H1 (cell line): ENCODE data around the gene CHST12. TPM values are rescaled to one million over a fixed set of nuclear protein-coding genes. Genes with fewer than 3 reads are reported as not detected.

ENCODE experiments used
- CTCF ChIA-PET: fragments of 300-600 bp; sonication (Branson Sonifier 250); formaldehyde crosslinking; loops from one replicate; lab custom pipeline; 2021; ENCODE audit not compliant: partially characterized antibody; lab: Charles Lee
- POLR2A ChIA-PET: fragments of 300-600 bp; sonication (Branson Sonifier 250); formaldehyde crosslinking; loops from one replicate; lab custom pipeline; 2021; ENCODE audit warnings: inconsistent platforms; ENCODE audit not compliant: partially characterized antibody; lab: Charles Lee
- DNase-seq, 2 experiments: peaks; one replicate each; pipeline versions ENCODE4 v3.0.0 to v3.0.0-alpha.2; 2010 to 2022; ENCODE audit warnings: low spot score in 2 of 2, low read depth in 1 of 2, mixed read lengths in 1 of 2
- FAIRE-seq: peaks from 2 replicates; lab custom pipeline; 2011; peaks lifted over from hg19 to GRCh38; lab: Jason Lieb, UNC
- H2AFZ ChIP-seq: 2 replicates; pipeline ENCODE4 v1.8.1; 2012; ENCODE audit warnings: low read length, inconsistent platforms
- H2AK5ac ChIP-seq: 2 replicates; pipeline ENCODE4 v1.6.1; 2013; ENCODE audit warnings: low read depth, low read length
- H2BK120ac ChIP-seq: replicated peaks from 2 replicates; pipeline ENCODE3; 2013; ENCODE audit warnings: low read depth, low read length, inconsistent platforms
- H2BK12ac ChIP-seq: 2 replicates; pipeline ENCODE4 v1.6.1; 2013; ENCODE audit warnings: low read depth, low read length
- H2BK15ac ChIP-seq: 2 replicates; pipeline ENCODE4 v1.6.1; 2013; ENCODE audit warnings: low read length
- H2BK20ac ChIP-seq: 2 replicates; pipeline ENCODE4 v1.6.1; 2013; ENCODE audit warnings: low read length
- H2BK5ac ChIP-seq: 2 replicates; pipeline ENCODE4 v1.6.1; 2013; ENCODE audit warnings: low read depth, low read length
- H3K14ac ChIP-seq: 2 replicates; pipeline ENCODE4 v1.6.1; 2013; ENCODE audit warnings: inconsistent platforms; ENCODE audit not compliant: insufficient read length
- H3K18ac ChIP-seq: 2 replicates; pipeline ENCODE4 v1.6.1; 2013; ENCODE audit warnings: low read length; ENCODE audit errors: extremely low read depth
- H3K23ac ChIP-seq: 2 replicates; pipeline ENCODE4 v1.6.1; 2013; ENCODE audit warnings: inconsistent platforms; ENCODE audit not compliant: insufficient read length
- H3K23me2 ChIP-seq: 2 replicates; pipeline ENCODE4 v1.6.1; 2013; ENCODE audit warnings: low read depth, low read length
- H3K27ac ChIP-seq: 2 replicates; pipeline ENCODE4 v1.6.1; 2011; ENCODE audit warnings: low read depth, low read length, inconsistent platforms
- H3K27me3 ChIP-seq, 4 experiments: replicated peaks in 1 of 4; 1 replicate in 1 of 4; 2 replicates in 3 of 4; pipeline versions ENCODE4 v1.6.1 to v1.8.1; 2011 to 2013; ENCODE audit warnings: low read length in 3 of 4, mild to moderate bottlenecking in 3 of 4, inconsistent platforms in 2 of 4, mixed read lengths in 2 of 4, moderate library complexity in 1 of 4; ENCODE audit not compliant: control insufficient read depth in 3 of 4, insufficient read depth in 3 of 4; ENCODE audit errors: extremely low read depth in 1 of 4
- H3K36me3 ChIP-seq, 4 experiments: 2 replicates each; pipeline versions ENCODE4 v1.6.1 to v1.8.1; 2011 to 2013; ENCODE audit warnings: mild to moderate bottlenecking in 4 of 4, low read length in 3 of 4, moderate library complexity in 2 of 4, control low read depth in 1 of 4, inconsistent platforms in 1 of 4; ENCODE audit not compliant: insufficient read depth in 4 of 4, control insufficient read depth in 2 of 4
- H3K4ac ChIP-seq: replicated peaks from 2 replicates; pipeline ENCODE3; 2013; ENCODE audit warnings: low read length, low read depth, mixed read lengths, inconsistent platforms; ENCODE audit not compliant: insufficient read length
- H3K4me1 ChIP-seq, 4 experiments: replicated peaks in 1 of 4; 1 replicate in 1 of 4; 2 replicates in 3 of 4; pipeline versions ENCODE4 v1.6.1 to v1.8.1; 2011 to 2013; ENCODE audit warnings: low read length in 3 of 4, inconsistent platforms in 2 of 4, mixed read lengths in 1 of 4; ENCODE audit not compliant: insufficient read depth in 4 of 4, control insufficient read depth in 3 of 4
- H3K4me2 ChIP-seq, 2 experiments: 2 replicates each; pipeline versions ENCODE4 v1.6.1 to v1.8.1; 2011 to 2013; ENCODE audit warnings: low read depth in 2 of 2, low read length in 2 of 2, control low read depth in 1 of 2, inconsistent platforms in 1 of 2, mild to moderate bottlenecking in 1 of 2; ENCODE audit not compliant: insufficient read depth in 1 of 2
- H3K4me3 ChIP-seq, 4 experiments: fragments of 200-600, 300-600 bp in 1 of 4; sonication (generic), shearing (Covaris generic), sonication (Bioruptor Twin) in 1 of 4; 2 replicates each; pipeline versions ENCODE4 v1.5.1 to v1.8.1; 2011 to 2016; ENCODE audit warnings: low read length in 4 of 4, low read depth in 3 of 4, control low read depth in 2 of 4, inconsistent platforms in 2 of 4, mild to moderate bottlenecking in 2 of 4, mixed read lengths in 1 of 4, moderate library complexity in 1 of 4; ENCODE audit not compliant: insufficient read depth in 2 of 4; ENCODE audit errors: extremely low read depth in 1 of 4
- H3K56ac ChIP-seq: replicated peaks from 2 replicates; pipeline ENCODE3; 2013; ENCODE audit warnings: low read depth, mild to moderate bottlenecking, mixed read lengths, low read length, inconsistent platforms; ENCODE audit not compliant: insufficient read length
- H3K79me1 ChIP-seq: 2 replicates; pipeline ENCODE4 v1.6.1; 2013; ENCODE audit warnings: low read depth, low read length, control low read depth
- H3K79me2 ChIP-seq, 2 experiments: 2 replicates each; pipeline versions ENCODE4 v1.6.1 to v1.8.1; 2012 to 2013; ENCODE audit warnings: low read length in 2 of 2, mild to moderate bottlenecking in 2 of 2, inconsistent platforms in 1 of 2; ENCODE audit not compliant: insufficient read depth in 2 of 2, control insufficient read depth in 1 of 2
- H3K9ac ChIP-seq, 4 experiments: replicated peaks in 1 of 4; 1 replicate in 1 of 4; 2 replicates in 3 of 4; pipeline versions ENCODE4 v1.6.1 to v1.8.1; 2011 to 2013; ENCODE audit warnings: low read depth in 3 of 4, low read length in 3 of 4, control low read depth in 2 of 4, mild to moderate bottlenecking in 2 of 4, moderate library complexity in 2 of 4, inconsistent platforms in 1 of 4; ENCODE audit errors: extremely low read depth in 1 of 4
- H3K9me3 ChIP-seq, 2 experiments: 2 replicates each; pipeline versions ENCODE4 v1.6.1 to v1.8.1; 2012 to 2013; ENCODE audit warnings: mild to moderate bottlenecking in 2 of 2, moderate library complexity in 2 of 2, control low read depth in 1 of 2, inconsistent platforms in 1 of 2, low read depth in 1 of 2, low read length in 1 of 2, mixed read lengths in 1 of 2; ENCODE audit not compliant: insufficient read depth in 2 of 2
- H4K20me1 ChIP-seq, 2 experiments: replicated peaks in 1 of 2; 2 replicates each; pipeline versions ENCODE3 to v1.8.1; 2011 to 2013; ENCODE audit warnings: inconsistent platforms in 2 of 2, low read length in 2 of 2, mild to moderate bottlenecking in 1 of 2; ENCODE audit not compliant: insufficient read depth in 2 of 2, control insufficient read depth in 1 of 2
- H4K5ac ChIP-seq: 2 replicates; pipeline ENCODE4 v1.6.1; 2013; ENCODE audit warnings: low read length, low read depth, mixed read lengths, inconsistent platforms; ENCODE audit not compliant: insufficient read length
- H4K8ac ChIP-seq: 2 replicates; pipeline ENCODE4 v1.8.0; 2013; ENCODE audit warnings: mild to moderate bottlenecking, moderate library complexity, low read length, inconsistent platforms; ENCODE audit not compliant: insufficient read depth; ENCODE audit errors: extremely low read depth
- H4K91ac ChIP-seq: replicated peaks from 2 replicates; pipeline ENCODE3; 2013; ENCODE audit warnings: low read length, mixed read lengths, inconsistent platforms; ENCODE audit not compliant: insufficient read length
- CBX5 ChIP-seq: fragments of 300-800, 300-1000 bp; sonication (generic); IDR thresholded peaks from 2 replicates; pipeline ENCODE4 v1.7.1; 2016; ENCODE audit warnings: antibody characterized with exemption, low read length, low read depth
- CEBPB ChIP-seq: IDR thresholded peaks from 2 replicates; pipeline ENCODE4 v1.6.1; 2012; ENCODE audit warnings: low read depth, low read length
- CHD2 ChIP-seq: IDR thresholded peaks from 2 replicates; pipeline ENCODE4 v1.6.1; 2012; ENCODE audit warnings: low read length, improper control_type of control experiment
- CTBP2 ChIP-seq: IDR thresholded peaks from 2 replicates; pipeline ENCODE4 v1.7.0; 2011; ENCODE audit warnings: borderline replicate concordance, mild to moderate bottlenecking, moderate library complexity, mixed read lengths, low read length; ENCODE audit not compliant: insufficient read depth, insufficient read length
- EP300 ChIP-seq, 2 experiments: IDR thresholded peaks; 1 replicate in 1 of 2; 2 replicates in 1 of 2; pipeline ENCODE4 v1.6.1; 2011 to 2012; ENCODE audit warnings: low read depth in 2 of 2, low read length in 2 of 2, mild to moderate bottlenecking in 2 of 2, borderline replicate concordance in 1 of 2, inconsistent platforms in 1 of 2, moderate library complexity in 1 of 2
- JUN ChIP-seq: IDR thresholded peaks from 2 replicates; pipeline ENCODE4 v1.6.1; 2011; ENCODE audit warnings: low read depth, mild to moderate bottlenecking, improper control_type of control experiment, low read length
- RAD21 ChIP-seq, 2 experiments: IDR thresholded peaks in 1 of 2; conservative IDR thresholded peaks in 1 of 2; 2 replicates each; pipeline ENCODE4 v1.6.1; 2011; ENCODE audit warnings: low read depth in 2 of 2, low read length in 2 of 2, improper control_type of control experiment in 1 of 2, inconsistent platforms in 1 of 2, mild to moderate bottlenecking in 1 of 2, moderate library complexity in 1 of 2
- RBBP5 ChIP-seq: IDR thresholded peaks from 2 replicates; pipeline ENCODE4 v1.7.1; 2012; ENCODE audit warnings: low read depth, mild to moderate bottlenecking, inconsistent platforms, low read length, moderate library complexity, borderline replicate concordance
- SP1 ChIP-seq: IDR thresholded peaks from 2 replicates; pipeline ENCODE4 v1.6.1; 2011; ENCODE audit warnings: low read depth, low read length
- WGBS, 2 experiments: shearing (Covaris generic) in 1 of 2; methylation state at CpG; one replicate each; pipeline versions ENCODE4 v1.1.6 to v1.1.7; 2013 to 2015; ENCODE audit warnings: low lambda C conversion rate in 2 of 2, mixed read lengths in 2 of 2, inconsistent platforms in 1 of 2, low coverage in 1 of 2, missing lambda C conversion rate in 1 of 2; ENCODE audit not compliant: insufficient replicate concordance in 2 of 2, insufficient coverage in 1 of 2, insufficient read length in 1 of 2; ENCODE audit errors: extremely low coverage in 1 of 2, missing lambda C conversion rate in 1 of 2; 5-methylcytosine and 5-hydroxymethylcytosine counted together
- polyA plus RNA-seq, 7 experiments: library from polyadenylated mRNA; depleted of rRNA in 3 of 7; stranded (reverse) in 5 of 7; unstranded in 2 of 7; fragments of >200 nt in 5 of 7; fragments of 200-250 nt in 2 of 7; gene quantifications; 1 replicate in 5 of 7; 2 replicates in 1 of 7; 4 replicates in 1 of 7; pipeline versions ENCODE4 v1.2.1 to v1.2.3, GENCODE V29; 2011 to 2013; ENCODE audit warnings: missing spikeins in 2 of 7, mixed read lengths in 2 of 7
- total RNA-seq: library from RNA; stranded (reverse); fragmentation: NEBNext Ultra II Directional; extraction: Animal tissue kit (Norgen Biotek cat#: 25700); gene quantifications from 2 replicates; pipeline ENCODE4 v1.2.1, GENCODE V29; 2021

Gene CHST12
- total and polyA plus RNA-seq, 2 of the 8 experiments (the other 6 are each of a cell fraction or from before 2014, with no cell fraction given): 13.4 to 24.1 TPM

DNA sequence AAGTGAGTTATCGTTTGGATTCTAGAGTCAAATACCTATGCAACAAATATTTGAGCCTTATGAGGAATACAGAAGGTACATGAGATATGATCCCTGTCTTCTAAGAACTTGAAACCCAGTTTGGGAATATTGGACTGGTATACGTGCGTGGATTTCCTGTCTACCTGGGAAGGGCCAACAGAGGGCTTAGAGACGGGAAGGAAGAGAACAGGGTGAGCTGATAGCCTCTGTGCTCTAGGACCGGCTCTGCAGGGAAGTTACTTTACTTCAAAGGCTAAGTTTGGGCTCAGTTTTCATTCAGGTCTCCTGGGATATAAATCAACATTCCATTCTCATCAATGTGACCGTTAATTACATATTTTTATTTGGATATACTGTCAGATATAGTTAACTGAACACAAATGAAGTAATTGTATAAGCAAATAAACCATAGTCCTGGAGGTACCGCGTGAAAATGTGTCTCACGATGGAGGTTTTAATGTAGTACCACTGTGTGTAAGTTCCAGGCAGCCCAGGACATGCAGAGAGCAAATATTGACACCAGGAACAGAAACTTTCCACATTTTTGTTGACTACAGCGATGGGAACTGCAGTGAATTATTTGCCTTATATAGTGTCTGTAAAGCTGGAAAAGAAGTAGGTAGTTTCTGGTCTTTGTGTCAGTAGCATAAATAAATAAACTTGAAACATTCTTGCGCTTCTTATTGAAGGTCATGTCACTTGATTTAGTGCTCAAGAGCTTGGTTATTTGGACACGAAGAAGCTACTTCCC is 8.6 kb downstream of the CHST12 start:
- ChIA-PET CTCF (interaction anchor here (0.6 to 3.4 kb wide), 11 partner anchors 8 to 903 kb away, joined by 3 to 17 read pairs (median 4); partner anchors contain the start of gene CHST12), POLR2A (interaction anchor here (0.7 to 1.5 kb wide), 4 partner anchors 9 to 183 kb away, joined by 3 to 4 read pairs (median 3); partner anchors contain the start of gene CHST12)
- DNase-seq (no peak), FAIRE-seq (no peak)
- Histone ChIP-seq H2BK120ac (no peak overlapping the region), H2BK12ac (no peak overlapping the region), H3K4ac (no peak overlapping the region), H3K79me2 (peaks cover 0 to 29% of the 10 kb centered on the region in 2 experiments; a peak in 3 of 4 replicates), H3K36me3 (no peaks in the 10 kb centered on the region; a peak in 1 of 8 replicates), H2BK15ac (no peak overlapping the region), H2AFZ (no peak overlapping the region), H3K4me2 (no peak overlapping the region), H2AK5ac (no peak overlapping the region), H3K23me2 (no peaks in the 10 kb centered on the region), H4K8ac (no peak overlapping the region), H3K18ac (no peak overlapping the region), H2BK5ac (no peak overlapping the region), H3K9ac (peak overlapping the region in 1 of 4 experiments; percentile 9; a peak in 1 of 7 replicates), H2BK20ac (no peak overlapping the region), H4K5ac (no peak overlapping the region), H3K27me3 (no peaks in the 10 kb centered on the region), H4K91ac (no peak overlapping the region), H3K79me1 (peaks cover 2% of the 10 kb centered on the region), H4K20me1 (no peaks in the 10 kb centered on the region), H3K27ac (no peak overlapping the region), H3K14ac (no peak overlapping the region), H3K4me3 (no peak overlapping the region), H3K9me3 (no peaks in the 10 kb centered on the region), H3K23ac (no peak overlapping the region), H3K56ac (no peak overlapping the region), H3K4me1 (peaks cover 0 to 2% (median 0%) of the 10 kb centered on the region in 4 experiments; a peak in 2 of 7 replicates)
- no peak for TF ChIP-seq CEBPB
- no peak for TF ChIP-seq CTBP2
- no peak for TF ChIP-seq CHD2
- TF ChIP-seq RBBP5: no peak
- TF ChIP-seq SP1: no peak
- TF ChIP-seq RAD21 (IDR thresholded peaks at IDR 0.05 in 1 of 2, conservative IDR thresholded peaks at IDR 0.05 in 1 of 2; ENCODE audit: low read depth in 2 of 2, low read length in 2 of 2): no peak
- no peak for TF ChIP-seq CBX5
- TF ChIP-seq EP300 (IDR thresholded peaks at IDR 0.05; ENCODE audit: borderline replicate concordance in 1 of 2, low read depth in 2 of 2, low read length in 2 of 2): no peak
- no peak for TF ChIP-seq JUN
- 86% methylated on average over 12 of the region's 12 CpGs; no CpG with 5 or more reads in 1 of the 2 experiments for WGBS, 2 experiments
